GM12892 (cell line): ENCODE results near the gene GPS2.

Source experiments
- POLR2A ChIP-seq: IDR thresholded peaks from 2 replicates; pipeline ENCODE4 v1.6.1; 2011; ENCODE audit warnings: low read depth, low read length, control low read depth
- POLR2AphosphoS5 ChIP-seq: IDR thresholded peaks from 2 replicates; pipeline ENCODE4 v1.6.1; 2011; ENCODE audit warnings: low read depth, low read length, control low read depth

DNA sequence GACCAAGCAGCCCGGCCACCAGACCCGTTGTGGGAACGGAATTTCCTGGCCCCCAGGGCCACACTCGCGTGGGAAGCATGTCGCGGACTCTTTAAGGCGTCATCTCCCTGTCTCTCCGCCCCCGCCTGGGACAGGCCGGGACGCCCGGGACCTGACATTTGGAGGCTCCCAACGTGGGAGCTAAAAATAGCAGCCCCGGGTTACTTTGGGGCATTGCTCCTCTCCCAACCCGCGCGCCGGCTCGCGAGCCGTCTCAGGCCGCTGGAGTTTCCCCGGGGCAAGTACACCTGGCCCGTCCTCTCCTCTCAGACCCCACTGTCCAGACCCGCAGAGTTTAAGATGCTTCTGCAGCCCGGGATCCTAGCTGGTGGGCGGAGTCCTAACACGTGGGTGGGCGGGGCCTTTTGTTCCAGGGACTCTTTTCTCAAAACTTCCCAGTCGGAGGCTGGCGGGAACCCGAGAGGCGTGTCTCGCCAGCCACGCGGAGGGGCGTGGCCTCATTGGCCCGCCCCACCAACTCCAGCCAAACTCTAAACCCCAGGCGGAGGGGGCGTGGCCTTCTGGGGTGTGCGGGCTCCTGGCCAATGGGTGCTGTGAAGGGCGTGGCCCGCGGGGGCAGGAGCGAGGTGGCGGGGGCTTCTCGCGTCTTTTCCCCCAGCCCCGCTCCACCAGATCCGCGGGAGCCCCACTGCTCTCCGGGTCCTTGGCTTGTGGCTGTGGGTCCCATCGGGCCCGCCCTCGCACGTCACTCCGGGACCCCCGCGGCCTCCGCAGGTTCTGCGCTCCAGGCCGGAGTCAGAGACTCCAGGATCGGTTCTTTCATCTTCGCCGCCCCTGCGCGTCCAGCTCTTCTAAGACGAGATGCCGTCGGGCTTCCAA, 33.8 kb downstream of the GPS2 start, which contains the start of gene SLC2A4:
- TF ChIP-seq POLR2A = no peak
- no peak for TF ChIP-seq POLR2AphosphoS5
